GM04503 (cell line): ENCODE measurements around the gene MRPL16.
"Not testable (repeated sequence)": the region's sequence is repeated elsewhere in the genome, so short reads cannot be mapped to it uniquely, and the experiment has no call there.

Experiments used
- DNase-seq: peaks from one replicate; pipeline ENCODE4 v3.0.0-alpha.2; 2012; ENCODE audit warnings: low read depth

The MRPL16 gene

DNA sequence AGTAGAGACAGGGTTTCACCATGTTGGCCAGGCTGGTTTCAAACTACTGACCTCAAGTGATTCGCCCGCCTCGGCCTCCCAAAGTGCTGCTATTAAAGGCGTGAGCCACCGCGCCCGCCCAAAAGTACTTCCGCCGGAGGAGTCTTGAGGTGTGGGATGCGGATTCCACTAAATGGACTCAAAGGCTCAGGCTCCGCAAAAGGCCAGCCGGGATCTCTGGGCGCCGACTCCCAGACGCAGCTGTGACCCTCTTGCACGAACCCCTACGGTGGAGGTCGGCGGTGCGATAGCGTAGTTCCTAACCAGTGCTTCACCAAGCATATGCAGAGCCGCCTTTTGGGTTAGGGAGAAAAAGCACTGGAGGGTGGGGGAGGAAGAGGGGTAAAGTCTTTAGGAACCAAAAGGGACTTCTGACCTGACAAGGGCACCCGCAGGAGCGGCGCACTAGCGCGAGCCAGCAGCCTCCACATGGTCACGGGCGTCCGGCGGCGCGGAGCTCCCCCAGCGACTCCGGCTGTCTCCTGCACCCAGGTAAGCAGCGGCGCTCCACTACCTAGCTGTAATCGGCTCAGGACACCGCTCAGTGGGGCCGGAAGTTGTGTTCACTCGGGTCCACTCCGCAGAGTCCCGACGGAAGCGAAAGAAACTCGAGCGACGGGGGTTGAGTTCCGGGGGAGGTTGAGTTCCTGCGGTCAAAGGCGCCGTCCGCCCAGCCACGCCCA is at the start of gene MRPL16:
TSS of gene MRPL16 (minus strand) at position 590 of the 722 bp plus-strand sequence. CDS start at position 470, 120 bp downstream.
- DNase-seq: peak; percentile 29

DNA sequence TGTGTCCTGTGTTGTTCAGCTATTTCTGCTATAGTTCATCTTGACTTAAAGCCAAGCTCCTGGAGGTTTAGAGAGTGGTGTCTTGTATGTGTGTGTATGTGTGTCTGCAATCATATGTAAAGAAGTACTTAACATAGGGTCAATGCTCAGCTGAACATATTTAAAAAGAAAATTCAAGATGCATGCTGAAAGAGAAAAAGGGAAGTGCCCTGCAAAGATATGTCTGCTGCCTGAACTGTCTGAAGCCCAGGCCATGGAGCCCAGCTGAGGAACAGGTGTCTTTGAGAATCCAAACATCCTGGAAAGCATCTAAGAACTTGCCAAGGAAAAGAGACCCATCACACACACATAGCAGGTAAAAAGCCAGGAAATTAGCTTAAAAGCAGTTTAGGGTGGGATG is 49.1 kb upstream of the MRPL16 start:
- DNase-seq: no peak

DNA sequence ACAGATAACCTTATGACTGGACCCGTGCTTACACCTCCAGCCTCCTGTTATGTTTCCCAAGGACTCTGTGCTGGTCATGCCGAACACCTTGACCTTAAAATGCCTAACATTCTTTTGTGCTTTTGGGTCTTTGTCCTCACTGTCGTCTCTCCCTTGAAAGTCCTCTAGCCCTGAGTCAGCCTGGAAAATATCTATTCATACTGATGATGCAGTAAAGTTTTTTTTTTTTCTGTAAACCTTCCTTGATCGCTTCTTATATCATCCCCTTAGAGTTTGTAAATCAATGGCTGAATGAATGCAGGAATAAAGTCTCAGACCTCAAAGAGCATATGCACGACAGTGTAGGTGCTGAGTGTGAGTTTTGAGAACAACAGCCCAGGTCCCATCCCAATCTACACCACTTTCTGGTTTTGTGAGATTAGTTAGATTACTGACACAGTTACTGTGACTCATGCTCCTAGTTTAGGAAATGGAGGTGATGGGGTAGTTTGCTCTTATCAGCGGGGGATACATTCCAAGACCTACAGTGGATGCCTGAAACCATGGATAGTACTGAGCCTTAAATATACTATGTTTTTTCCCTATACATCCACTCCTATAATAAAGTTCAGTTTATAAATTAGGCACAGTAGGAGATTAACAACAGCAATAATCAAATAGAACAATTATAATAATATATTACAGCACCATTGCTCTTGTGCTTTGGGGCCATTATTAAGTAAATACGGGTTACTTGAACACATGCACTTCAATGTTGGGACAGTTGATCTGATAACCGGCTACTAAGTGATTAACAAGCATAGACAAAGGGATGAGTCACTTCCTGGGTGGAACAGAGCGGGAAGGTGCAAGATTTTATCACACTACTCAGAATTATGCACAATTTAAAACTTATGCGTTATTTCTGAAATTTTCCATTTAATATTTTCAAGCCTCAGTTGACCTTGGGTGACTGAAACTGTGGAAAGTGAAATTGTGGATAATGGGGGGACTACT is 47.2 kb upstream of the MRPL16 start:
- DNase-seq: no peak

DNA sequence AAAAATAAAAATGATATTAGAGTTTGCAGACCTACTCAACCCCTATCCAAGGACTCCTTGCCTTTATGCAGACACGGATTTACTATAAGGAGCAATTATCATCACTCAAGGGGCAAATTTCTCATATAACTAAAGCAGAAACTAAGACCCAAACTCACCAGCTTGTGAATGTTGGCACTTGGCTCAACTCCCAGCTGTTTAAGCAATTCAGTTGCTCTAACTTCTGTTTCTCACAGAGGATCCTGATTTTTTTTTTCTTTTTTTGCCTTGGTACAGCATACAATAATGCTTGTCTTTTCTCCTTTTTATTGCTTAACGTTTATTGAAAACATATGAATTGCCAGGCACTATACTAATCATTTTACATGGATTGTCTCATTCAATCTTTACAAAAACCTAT is 44.3 kb upstream of the MRPL16 start:
- no peak for DNase-seq

DNA sequence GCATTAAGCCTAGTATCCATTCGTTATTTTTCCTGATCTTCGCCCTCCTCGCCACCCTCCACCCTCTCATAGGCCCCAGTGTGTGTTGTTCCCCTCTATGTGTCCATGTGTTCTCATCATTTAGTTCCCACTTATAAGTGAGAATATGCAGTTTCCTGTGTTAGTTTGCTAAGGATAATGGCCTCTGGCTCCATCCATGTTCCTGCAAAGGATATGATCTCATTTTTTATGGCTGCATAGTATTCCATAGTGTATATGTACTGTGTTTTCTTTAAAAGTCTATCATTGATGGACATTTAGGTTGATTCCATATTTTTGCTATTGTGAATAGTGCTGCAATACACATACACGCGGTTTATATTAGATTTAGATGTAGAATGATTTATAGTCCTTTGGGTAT is 40.8 kb upstream of the MRPL16 start:
- not testable (repeated sequence) for DNase-seq

DNA sequence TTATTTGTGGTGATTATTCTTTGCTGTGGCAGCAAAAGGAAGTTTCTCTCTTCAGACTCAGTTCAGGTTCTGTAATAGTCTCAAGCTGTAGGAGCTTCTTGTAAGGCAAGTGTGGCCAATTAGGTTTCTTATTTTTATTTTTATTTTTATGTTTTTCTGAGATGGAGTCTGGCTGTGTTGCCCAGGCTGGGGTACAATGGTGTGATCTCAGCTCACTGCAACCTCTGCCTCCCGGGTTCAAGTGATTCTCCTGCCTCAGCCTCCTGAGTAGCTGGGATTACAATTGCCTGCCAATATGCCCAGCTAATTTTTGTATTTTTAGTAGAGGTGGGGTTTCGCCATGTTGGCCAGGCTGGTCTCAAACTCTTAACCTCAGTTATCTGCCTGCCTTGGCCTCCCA is 39.0 kb upstream of the MRPL16 start:
- DNase-seq: not testable (repeated sequence)

DNA sequence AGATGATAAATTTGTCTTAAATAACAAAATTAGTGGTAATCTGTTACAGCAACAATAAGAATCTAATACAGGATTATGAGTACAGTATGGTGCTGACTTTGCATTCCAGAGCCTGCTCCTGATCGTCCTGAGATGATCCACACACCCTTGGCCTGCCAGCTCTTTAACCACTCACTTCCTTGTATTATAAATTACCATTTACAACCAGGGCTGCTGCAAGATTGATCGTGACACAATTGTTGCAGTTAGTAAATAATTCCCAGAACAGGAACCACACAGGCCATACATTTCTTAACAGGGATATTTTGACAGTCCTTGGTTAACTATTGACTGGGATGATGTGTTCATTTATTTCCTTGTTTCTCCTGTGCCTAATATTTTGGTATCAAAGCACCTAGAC is 38.6 kb upstream of the MRPL16 start:
- DNase-seq: no peak

DNA sequence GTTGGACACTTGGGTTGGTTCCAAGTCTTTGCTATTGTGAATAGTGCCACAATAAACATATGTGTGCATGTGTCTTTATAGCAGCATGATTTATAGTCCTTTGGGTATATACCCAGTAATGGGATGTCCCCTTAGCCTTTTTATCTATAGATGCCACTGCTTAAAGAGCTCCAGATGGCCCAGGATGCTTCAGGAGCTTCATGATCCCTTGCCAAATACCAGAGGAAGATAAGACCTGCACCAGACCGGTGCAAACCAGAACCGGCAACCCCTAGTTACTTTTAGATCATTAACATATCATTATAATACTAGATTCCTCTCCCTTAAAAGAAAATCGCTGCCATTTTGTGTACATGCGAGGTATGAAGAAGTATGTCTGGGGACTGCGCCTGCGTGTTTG is 37.9 kb upstream of the MRPL16 start:
- not testable (repeated sequence) for DNase-seq

DNA sequence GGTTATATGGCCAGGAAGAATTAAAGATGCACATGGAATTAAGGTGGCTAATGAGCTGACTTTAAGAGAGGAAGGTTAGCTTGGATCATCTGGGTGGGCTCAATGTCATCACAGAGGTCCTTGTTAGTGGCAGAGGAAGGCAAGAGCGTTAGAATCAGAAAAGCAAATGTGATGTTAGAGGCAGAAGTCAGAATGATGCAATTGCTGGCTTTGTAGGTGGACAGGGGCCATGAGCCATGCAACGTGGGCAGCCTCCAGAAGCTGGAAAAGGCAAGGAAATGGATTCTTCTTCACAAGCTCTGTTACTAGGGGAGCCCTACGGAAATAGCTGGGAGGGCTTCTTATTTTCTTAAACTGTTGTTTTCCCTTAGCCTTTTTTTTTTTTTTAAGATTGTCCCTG is 37.0 kb upstream of the MRPL16 start:
- DNase-seq: no peak

DNA sequence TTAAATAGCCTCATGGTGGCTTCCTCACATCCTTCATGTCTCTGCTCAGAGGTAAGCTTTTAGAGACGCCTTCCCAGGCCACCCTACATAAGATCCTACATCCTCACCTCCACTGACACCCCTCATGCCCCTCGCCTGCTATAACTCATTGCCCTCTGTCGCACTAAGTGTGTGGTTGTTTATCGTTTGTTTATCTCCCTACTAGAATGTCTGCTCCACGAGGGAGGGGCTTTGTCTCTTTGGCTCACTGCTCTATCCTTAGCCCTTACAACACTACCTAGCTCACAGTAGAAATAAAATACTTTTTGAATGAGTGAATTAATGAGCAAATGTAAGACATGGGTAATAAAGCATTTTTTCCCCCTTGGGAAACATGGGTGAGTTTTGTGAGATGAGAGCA is 36.0 kb upstream of the MRPL16 start:
- no peak for DNase-seq

DNA sequence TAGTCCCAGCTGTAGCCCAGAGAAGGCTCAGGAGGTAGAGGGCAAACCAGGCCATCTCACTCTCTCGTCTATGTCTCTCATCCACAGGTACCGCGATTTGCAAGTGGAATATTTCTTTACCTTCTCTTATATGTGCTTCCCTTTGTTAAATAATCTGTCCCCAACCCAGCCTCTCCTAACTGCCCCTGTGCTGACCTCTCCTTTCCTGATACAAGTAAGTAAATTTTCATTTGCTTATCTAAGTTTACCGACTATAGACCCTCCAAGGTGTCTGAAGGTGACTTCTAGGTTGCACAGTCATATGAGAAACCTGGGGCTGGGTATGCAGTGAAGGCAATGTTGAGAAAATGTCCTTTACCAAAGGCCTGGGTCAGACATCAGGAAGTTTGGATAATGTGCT is 34.8 kb upstream of the MRPL16 start, which contains the start of gene CBLIF:
TSS of gene CBLIF (minus strand) at position 101 of the 400 bp plus-strand sequence. CDS start at position 55, 46 bp downstream.
- DNase-seq: no peak

DNA sequence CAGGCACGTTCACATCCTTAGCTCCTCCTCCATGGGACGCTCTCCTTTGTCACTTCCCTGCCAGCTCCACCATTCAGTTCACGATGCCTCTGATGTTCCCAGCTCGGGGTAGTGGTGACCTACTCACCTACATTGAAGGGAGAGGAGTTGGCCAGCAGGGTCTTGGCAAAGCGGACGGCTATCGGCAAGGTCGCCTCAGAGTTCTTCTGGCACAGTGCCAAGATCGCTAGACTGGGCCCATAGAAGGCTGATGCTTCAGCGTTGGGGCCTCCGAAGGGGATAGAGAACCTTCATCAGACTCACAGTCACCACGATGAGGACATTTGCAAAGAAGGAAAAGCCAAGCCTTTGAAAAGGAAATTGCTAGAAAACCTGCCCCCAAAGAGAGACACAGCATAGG is 31.7 kb upstream of the MRPL16 start:
- no peak for DNase-seq

DNA sequence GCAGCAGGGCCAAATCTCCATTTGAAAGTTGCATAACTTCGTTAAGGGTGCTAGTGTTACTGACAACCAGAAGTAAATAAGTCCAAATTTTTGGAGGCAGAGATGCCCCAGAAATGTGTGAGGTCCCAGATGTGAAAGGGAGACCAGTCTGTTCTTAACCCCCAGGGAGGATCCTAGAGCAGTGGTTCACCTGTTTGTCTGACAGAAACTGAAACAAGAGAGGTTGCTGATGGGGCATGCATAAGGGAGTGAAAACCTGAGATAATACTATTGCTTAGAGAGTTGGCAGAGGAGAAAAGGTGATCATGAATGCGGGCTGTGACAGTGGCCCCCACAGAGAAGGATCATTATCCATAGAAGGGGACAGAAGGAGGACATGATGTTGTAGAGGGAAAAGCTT is 30.9 kb upstream of the MRPL16 start:
- no peak for DNase-seq

DNA sequence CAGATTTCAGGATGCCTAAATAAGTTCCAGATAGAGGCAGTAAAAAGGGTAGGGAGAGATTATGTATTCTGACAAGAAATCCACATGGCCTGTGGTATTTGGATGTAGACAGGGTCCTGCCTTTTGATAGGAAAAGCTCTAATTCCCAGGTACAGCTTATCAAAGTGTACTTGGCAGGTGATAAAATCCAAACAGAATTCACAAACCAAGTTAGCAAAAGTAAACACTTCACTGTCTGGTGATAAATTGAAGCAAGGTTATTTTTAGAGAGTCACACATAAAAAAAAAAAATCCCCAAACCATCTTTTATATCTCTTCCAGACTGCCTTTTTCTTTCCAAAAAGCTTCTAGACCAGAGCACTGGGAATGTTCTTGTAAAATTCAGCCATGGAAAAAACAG is 29.0 kb upstream of the MRPL16 start:
- DNase-seq: no peak

DNA sequence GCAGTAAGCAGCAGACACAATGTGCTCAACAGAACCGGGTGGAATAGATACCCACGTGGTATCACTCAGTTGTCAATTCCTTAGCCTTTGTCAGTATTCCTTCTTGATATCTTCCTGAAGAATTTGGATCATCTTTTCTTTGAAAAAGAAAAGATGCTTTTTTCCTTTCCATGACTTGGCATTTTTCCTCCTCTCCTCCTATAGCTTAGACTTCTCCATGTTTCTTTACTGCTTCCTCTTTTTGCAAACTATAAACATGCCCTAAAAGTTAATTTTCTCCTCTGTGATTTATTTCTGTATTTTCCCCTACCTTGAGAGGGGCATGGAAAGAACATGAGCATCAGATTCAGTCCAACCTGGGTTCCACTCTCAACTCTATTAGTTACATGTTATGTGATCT is 23.0 kb upstream of the MRPL16 start:
- no peak for DNase-seq

DNA sequence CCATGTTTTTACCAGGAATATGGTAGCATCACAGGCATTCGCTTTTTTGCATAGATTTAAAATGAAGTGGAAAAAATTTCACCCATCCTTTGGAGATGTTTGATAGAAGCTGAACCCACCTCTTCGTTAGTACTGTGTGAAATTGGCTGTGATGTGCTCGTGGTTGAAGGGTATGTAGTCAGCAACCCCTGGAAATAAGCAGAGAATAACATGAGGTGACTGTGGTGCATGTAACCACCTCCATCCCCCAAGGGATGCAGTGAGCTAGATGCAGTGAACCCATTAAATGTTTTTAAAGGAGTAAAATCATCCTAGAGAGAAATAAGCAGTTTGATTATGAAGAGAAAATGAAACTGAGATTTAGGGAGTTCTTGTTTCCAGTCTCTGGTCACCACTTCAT is 18.8 kb upstream of the MRPL16 start:
- no peak for DNase-seq

DNA sequence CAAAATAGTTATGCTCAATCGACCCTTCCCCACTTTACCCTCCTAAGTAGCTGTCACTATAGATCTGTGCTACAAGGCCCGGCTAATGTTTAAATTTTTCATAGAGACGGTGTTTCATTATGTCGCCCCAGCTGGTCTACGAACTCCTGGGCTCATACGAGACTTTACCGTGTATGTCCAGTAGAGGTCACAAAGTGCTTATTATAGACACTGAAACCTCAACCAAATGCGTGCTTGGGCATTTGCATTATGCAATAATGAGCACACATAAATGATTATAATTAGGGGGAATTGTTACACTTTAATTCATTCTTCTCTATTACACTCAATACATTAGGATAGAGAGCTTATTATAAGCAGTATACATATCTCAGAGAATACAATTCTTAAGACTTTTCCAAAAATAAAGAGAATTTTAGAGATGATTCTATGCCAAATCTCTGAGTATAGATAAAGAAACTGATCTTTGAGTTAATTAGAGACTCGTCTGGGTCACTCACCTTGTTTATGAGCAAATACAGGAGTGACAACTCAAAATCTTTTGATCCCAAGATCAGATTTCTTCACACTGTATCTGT is 12.5 kb upstream of the MRPL16 start:
- DNase-seq: peak; percentile 21

DNA sequence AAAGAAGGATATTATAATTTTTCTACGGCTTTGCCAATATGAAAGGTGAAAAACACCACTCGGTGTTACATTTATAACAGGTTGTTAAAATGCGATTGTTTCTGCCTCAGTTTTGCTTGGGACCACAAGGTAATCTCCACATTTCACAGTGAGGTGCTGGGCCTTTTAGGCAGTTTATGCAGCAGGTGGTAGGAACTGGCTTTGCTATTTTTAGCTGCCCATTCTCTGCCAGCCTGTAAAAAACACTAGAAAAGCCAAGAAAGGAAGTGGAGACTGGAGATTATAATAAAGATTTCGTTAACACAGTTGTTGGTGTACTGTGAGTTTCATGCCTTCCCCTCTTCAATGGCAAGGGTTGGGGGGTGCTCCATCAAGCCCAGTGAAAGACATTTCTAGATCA is 8.0 kb upstream of the MRPL16 start:
- DNase-seq: no peak

DNA sequence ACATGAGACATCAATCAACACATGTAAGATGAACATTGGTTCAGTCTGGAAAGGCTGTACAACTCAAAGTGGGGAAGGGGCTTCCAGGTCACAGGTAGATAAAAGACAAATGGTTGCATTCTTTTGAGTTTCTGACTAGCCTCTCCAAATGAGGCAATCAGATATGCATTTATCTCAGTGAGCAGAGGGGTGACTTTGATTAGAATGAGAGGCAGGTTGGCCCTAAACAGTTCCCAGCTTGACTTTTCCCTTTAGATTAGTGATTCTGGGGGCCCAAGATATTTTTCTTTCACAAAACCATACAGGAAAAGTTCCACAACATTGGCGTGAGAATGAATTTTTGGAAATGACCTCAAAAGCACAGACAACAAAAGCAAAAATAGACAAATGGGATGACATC is 5.9 kb upstream of the MRPL16 start:
- not testable (repeated sequence) for DNase-seq

DNA sequence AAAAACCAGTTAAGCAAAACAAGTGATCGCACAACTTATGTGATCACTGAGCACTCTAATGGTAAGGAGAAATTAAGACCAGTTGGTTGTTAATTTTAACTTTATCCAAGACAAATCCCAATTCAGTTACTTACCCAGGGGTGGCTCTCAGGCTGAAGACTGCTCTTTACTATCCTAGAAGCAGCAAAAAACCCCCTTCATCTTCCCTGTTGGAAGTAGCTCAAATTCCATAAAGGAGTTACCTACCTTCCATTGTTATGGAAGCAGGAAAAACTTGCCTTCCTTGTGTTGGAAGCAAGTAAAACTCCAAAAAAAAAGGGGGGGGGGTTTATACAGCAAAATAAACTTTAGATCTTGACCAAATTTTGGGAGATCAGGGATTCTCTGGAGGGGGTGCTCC is 5.2 kb upstream of the MRPL16 start:
- DNase-seq: no peak

DNA sequence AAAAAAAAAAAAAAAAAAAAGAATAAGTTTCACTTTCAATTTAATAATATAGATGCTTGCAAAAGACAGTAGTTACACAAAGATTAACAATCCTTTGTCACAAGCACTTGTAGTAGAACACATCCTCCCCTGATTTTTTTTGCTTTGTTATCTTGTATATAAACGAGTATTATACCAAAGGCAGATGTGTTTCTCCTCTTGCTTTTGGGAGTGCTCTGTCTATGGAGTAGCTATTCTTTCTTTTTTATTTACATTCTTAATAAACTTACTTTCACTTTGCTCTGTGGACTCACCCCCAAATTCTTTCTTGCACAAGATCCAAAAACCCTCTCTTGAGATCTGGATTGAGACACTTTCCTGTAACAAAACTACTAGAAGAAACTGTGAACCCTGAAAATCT is 3.4 kb upstream of the MRPL16 start:
- no peak for DNase-seq

DNA sequence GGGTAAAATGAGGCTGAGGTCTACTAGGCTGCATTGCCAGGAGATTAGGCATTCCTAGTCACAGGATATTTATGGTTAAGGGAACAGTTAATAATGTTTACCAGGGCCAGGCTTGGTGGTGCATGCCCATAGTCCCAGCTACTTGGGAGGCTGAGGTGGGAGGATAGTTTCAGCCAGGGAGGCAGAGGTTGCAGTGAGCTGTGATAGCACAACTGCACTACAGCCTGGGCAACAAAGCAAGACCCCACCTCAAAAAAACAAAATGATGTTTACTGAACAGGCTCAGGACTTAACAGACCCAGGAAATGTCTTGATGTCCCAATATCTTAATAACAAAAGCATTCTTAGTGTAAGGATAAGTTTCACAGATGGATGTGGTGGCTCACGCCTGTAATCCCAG is 2.8 kb upstream of the MRPL16 start:
- no peak for DNase-seq

DNA sequence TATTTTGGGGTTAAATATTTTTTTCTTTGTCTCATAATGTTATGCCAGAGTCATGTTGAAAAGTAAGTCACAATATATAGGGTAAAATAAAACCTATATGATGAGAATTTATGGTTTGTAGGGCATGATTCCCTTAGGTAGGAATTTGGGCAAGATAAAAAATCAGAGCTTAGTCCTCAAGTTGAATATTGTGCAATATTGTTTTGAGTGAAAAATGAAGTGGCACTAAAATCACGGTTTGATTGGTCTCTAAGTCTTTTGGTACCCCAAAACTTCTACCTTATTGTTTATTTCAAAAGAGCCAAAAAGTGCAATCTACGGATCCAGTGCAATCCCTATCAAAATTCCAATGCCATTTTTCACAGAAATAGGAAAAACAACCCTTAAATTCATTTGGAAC is 1.6 kb upstream of the MRPL16 start:
- DNase-seq: no peak
